Measurements from ENCODE around the gene IPO4.

DNA sequence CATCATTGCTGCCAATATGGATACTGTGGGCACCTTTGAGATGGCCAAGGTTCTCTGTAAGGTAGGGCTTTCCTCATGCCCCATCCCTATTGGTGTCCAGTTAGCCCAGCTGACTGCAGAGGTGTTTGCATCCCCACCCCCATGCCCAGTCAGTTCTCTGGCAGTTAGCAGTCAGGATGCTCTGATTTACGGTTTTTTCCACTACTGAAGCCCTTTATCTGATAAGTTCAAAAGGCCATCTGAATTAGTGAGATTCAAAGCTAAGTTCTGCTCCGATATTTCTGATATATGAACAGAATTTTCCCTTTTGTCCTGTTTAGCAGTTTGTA, 44.9 kb upstream of the IPO4 start:
- no peak for TF ChIP-seq SUZ12 (IDR thresholded peaks at IDR 0.05; ENCODE audit: extremely low read depth, insufficient read depth, insufficient read length)
- no peak for TF ChIP-seq YY1 (IDR thresholded peaks at IDR 0.05; ENCODE audit: insufficient read depth, insufficient read length)
